NCI-H460 (cell line): ENCODE results near the gene USP7. TPM values are rescaled to one million over a fixed set of nuclear protein-coding genes. Genes with fewer than 3 reads are reported as not detected.
"Not testable (repeated sequence)": the region's sequence is repeated elsewhere in the genome, so short reads cannot be mapped to it uniquely, and the experiment has no call there.

Experiments used
- DNase-seq: peaks from one replicate; pipeline ENCODE4 v3.0.0-alpha.2; 2016; ENCODE audit warnings: low read depth; ENCODE audit errors: extremely low read depth
- total RNA-seq: library from RNA; depleted of rRNA; stranded (reverse); fragments of >200 nt; shearing (Covaris generic); gene quantifications from 2 replicates; pipeline ENCODE4 v1.2.3, GENCODE V29; 2014

The USP7 gene
- total RNA-seq, 1 experiment from 2014 or later: 76.9 TPM

- no peak for DNase-seq
Measured at GRCh38 chr16:8886593-8887430, 76.9 kb downstream of the USP7 start.

- no peak for DNase-seq
Measured at GRCh38 chr16:8885674-8886592, 77.8 kb downstream of the USP7 start.

GRCh38 chr16:8882725-8883377 is 80.9 kb downstream of the USP7 start:
- DNase-seq: no peak

GRCh38 chr16:8882041-8882617 is 81.6 kb downstream of the USP7 start, which contains the start of gene LITAFD:
Gene LITAFD (plus strand): TSS chr16:8882351. CDS start chr16:8884356, 2,005 bp downstream.
- DNase-seq: no peak

- DNase-seq: no peak
Measured at GRCh38 chr16:8880839-8881510, 82.7 kb downstream of the USP7 start.

- DNase-seq: no peak
Measured at GRCh38 chr16:8878523-8878911, 85.2 kb downstream of the USP7 start.

GRCh38 chr16:8877894-8878522 is 85.7 kb downstream of the USP7 start:
- no peak for DNase-seq

- not testable (repeated sequence) for DNase-seq
Measured at GRCh38 chr16:8875317-8875716, 88.4 kb downstream of the USP7 start.

GRCh38 chr16:8874388-8874787 is 89.3 kb downstream of the USP7 start:
- no peak for DNase-seq

- not testable (repeated sequence) for DNase-seq
Measured at GRCh38 chr16:8873866-8874195, 89.9 kb downstream of the USP7 start.

- no peak for DNase-seq
Measured at GRCh38 chr16:8872967-8873865, 90.5 kb downstream of the USP7 start.

- DNase-seq: no peak
Measured at GRCh38 chr16:8872071-8872470, 91.6 kb downstream of the USP7 start.

GRCh38 chr16:8869988-8870241 is 93.8 kb downstream of the USP7 start:
- not testable (repeated sequence) for DNase-seq

GRCh38 chr16:8869212-8869987 is 94.3 kb downstream of the USP7 start:
- DNase-seq: no peak

GRCh38 chr16:8868416-8869211 is 95.1 kb downstream of the USP7 start, which contains the start of gene CARHSP1:
Gene CARHSP1 (minus strand): TSS chr16:8869006. CDS start chr16:8859328, 9,678 bp downstream.
- peak; percentile 89 for DNase-seq

- no peak for DNase-seq
Measured at GRCh38 chr16:8867932-8868415, 95.7 kb downstream of the USP7 start.
